GM20431 (cell line): ENCODE results near the gene ENO2.

Source experiments
- in situ Hi-C: fragments of 300-500 bp; cut with MseI, MboI; formaldehyde crosslinking; loops from one replicate; pipeline ENCODE4 v1.15.0; 2020; ENCODE audit warnings: low sequenced_read_pairs; ENCODE audit not compliant: unreplicated experiment

The ENO2 gene

DNA sequence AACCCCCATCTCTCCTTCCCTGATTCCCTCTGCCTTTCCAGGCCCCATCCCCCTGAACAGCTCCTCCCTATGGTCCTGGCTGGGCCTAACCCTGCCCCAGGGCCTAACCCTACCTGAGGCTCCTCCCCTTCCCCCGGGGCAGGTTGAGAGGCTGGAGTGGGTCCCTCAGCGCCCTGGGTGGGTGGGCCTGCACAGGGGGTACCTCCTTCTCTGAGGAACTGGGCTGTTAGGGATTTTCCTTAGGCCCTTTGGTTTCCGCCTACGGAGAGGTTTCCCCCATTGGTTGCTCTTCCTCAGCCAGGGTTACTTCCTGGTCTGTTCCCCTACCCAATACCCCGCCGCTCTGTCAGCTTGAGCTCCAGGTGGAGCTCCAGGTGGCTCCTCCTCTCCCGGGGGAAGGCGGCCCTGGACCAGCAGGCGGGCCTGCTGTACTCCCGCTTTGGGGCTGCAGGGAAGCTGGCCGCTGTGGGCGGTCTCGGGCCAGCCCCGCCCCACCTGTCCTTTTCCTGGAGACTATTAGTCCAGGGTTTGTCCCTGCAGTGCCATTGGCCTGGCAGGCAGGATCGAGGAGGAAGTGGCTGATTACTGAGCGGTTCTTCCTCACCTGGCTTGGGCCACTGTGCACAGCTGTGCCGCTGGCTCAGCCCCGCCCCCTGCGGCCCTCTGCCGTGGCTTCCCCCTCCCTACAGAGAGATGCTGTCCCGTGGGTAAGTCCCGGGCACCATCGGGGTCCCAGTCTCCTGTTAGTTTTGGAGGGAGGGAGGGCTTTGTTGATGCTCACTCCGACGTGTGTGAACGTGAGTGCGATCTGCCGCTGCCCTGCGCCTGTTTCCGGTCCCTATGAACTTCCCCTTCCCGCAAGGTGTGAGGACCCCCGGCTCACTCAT is 31.9 kb downstream of the ENO2 start:
- in situ Hi-C loops = no loop called here

- in situ Hi-C loops = no loop called here
Measured at GRCh38 chr12:6946920-6947374, 32.6 kb downstream of the ENO2 start.

GRCh38 chr12:6947615-6948014 is 33.2 kb downstream of the ENO2 start:
- in situ Hi-C loops = no loop called here

DNA sequence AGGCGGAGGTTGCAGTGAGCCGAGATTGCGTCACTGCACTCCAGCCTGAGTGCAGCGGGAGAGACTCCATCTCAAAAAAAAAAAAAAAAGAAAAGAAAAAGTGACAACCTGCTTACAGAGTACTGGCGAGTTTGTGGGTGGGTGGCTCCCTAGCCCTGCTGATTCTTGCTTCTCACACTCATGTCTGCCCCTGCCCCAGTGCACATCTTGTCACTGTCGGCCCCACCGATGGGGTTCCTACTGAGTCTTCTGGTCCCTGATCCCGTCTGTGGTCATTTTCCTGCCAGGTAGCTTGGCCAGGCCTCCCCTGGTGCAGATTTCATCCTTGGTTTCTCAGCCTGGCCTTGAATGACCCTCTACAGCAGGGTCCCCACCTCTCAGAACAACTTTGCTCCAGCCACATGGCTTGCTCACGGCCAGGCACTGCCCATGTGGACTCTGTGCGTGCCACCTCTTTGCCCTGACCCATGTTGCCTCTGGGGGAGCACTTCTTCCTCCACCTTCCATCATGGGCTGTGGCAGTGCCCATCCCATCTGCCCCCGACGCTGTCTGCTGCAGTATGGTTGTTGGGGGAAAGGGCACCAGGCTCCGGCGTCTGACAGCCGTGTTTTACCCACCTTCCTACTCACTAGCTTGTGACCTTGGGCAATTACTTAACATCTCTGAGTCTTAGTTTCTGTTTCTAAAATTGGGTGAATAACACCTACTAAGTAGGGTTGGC is 34.7 kb downstream of the ENO2 start:
- in situ Hi-C loops = no loop called here

DNA sequence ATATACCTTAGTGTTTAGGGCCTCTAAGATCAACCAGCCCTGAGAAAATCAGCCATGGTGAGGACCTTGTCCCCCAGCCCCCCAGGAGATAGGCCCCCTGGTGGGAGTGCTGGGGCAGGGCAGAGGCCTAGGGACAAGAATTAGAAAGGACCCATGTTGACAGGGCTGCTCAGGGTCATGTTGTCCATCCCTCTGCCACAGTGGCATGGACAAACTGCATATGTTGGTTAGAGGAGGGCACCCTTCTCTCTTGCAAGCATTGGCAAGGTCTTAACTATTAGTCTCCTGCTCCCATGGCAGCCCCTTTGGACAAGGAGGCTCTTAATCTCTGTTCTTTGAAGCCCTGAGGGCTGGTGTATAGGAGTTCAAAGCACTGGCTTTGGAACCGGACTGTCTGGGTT is 36.0 kb downstream of the ENO2 start:
- in situ Hi-C loops = no loop called here

DNA sequence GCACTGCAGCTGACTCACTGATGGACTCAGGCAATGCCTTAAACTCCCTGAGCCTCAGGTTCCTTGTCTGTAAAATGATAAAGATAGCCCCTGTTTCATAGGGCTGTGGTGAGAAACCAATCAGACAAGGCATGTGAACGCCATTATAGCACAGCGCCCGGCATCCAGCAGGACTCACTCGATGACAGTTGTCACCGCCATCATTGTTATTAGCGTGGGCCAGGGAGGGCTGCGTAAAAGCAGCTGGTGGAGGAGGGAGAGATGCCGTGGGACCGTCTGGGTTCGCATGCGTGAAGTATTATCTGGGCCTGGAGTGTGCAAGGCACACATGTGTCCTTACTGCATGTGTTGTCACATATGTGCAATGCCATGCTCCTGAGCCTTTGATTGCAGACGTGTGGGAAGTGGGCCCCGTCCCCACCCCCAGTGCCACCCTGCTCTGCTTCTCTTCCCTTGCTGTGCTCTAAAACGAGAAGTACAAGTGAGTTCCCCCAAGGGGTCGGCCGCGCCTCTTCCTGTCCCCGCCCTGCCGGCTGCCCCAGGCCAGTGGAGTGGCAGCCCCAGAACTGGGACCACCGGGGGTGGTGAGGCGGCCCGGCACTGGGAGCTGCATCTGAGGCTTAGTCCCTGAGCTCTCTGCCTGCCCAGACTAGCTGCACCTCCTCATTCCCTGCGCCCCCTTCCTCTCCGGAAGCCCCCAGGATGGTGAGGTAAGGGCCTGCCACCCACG is 36.6 kb downstream of the ENO2 start, which contains the start of gene PTPN6:
Gene PTPN6 (plus strand): TSS at position 546 of the 730 bp plus-strand sequence. CDS start 157 bp downstream, at position 703.
- in situ Hi-C loops = no loop called here

DNA sequence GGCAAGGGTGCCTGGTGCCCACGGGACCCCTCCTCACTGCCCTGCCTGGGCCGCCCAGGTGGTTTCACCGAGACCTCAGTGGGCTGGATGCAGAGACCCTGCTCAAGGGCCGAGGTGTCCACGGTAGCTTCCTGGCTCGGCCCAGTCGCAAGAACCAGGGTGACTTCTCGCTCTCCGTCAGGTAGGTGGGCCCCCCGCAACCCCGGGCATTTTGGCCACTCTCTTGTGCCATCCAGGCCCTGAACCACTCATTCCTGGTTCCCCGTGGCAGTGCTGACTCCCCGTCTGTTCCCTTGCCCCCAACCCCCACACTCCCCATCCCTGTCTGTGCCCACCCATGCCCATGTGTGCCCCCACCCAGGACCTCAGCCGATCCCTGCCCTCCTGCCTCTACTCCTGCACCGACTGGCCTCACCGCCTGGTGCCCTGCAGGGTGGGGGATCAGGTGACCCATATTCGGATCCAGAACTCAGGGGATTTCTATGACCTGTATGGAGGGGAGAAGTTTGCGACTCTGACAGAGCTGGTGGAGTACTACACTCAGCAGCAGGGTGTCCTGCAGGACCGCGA is 37.3 kb downstream of the ENO2 start:
- in situ Hi-C loops = no loop called here

- in situ Hi-C loops = no loop called here
Measured at GRCh38 chr12:6952121-6952862, 37.9 kb downstream of the ENO2 start.

GRCh38 chr12:6952863-6953441 is 38.6 kb downstream of the ENO2 start:
- in situ Hi-C loops = no loop called here

- in situ Hi-C loops = no loop called here
Measured at GRCh38 chr12:6953442-6954315, 39.3 kb downstream of the ENO2 start.

- in situ Hi-C loops = no loop called here
Measured at GRCh38 chr12:6954316-6955107, 40.1 kb downstream of the ENO2 start.

DNA sequence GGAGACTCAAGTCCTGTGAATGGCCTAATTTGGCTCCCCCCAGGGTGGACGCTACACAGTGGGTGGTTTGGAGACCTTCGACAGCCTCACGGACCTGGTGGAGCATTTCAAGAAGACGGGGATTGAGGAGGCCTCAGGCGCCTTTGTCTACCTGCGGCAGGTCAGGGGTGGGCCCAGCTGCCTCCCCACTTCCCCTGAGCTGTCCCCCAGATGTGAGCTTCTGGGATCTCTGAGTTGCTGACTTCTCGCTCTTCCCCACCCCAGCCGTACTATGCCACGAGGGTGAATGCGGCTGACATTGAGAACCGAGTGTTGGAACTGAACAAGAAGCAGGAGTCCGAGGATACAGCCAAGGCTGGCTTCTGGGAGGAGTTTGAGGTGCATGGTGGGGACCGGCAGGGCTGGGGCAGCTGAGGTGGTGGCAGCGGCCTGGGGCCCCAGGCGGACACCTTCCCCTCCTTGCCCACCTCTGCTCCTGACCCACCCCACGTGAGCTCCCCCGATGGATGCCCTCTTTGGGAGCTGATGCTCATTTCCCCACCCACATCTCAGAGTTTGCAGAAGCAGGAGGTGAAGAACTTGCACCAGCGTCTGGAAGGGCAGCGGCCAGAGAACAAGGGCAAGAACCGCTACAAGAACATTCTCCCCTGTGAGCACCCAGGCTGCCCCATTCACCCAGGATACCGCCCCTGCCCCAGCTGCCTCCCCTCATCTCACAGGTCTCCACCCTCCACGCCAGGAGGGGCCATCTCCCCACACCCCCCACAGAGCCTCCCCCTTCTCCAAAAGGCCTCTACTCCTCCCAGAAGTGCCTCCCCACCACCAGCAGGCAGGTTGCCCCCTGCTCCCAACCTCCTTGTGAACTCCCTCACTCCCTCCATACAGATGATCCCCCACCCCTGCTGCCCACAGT is 41.0 kb downstream of the ENO2 start:
- in situ Hi-C loops = no loop called here

DNA sequence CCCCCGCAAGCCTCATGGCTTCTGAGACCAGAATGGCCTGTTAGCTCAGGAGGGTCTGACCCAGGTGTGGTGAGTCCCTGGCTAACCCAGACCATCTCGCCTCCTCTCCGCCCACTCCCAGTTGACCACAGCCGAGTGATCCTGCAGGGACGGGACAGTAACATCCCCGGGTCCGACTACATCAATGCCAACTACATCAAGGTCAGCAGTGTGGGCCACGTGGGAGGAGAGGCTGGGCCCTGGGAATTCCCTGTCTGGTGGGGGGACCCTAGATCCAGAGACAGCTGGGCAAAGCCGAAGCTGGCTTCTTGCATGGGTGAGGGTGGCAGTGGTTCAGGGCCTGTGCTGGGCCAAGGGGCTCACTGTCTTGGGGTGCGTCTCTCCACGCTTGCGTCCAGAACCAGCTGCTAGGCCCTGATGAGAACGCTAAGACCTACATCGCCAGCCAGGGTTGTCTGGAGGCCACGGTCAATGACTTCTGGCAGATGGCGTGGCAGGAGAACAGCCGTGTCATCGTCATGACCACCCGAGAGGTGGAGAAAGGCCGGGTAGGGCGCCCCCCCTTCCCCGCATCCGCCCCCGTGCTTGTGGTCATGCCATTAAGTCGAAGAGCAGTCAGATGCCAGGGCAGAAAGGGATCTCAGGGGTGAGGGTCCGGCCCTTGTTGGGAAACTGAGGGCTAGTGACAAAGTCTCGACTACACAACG is 41.8 kb downstream of the ENO2 start:
- in situ Hi-C loops = no loop called here

DNA sequence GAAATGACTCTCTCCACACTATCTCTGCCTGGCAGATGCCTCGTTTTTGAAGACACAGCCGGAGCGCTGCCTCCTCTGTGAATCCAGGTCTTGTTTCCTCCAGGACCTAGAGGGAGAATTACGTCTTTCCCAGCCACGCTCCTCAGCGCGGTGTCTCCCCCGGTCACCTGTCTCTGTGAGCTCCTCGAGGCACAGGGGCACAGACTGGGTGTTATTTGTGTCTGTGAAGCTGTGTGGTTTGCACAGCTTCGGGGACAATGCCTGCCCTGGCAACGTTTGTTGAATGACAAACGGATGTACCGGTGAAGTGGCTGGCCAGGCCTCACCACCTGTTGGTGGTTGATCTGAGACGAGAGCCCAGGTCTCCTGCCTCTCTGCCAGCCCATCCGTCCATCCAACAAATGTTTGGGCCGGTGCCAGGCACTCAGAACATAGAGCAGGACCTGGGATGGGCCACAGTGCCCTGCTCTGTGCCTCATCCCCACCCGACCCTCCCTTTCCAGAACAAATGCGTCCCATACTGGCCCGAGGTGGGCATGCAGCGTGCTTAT is 42.8 kb downstream of the ENO2 start:
- in situ Hi-C loops = no loop called here

- in situ Hi-C loops = no loop called here
Measured at GRCh38 chr12:6957741-6958608, 43.6 kb downstream of the ENO2 start.
